ENCODE data around the gene TBC1D8. TPM values are rescaled to one million over a fixed set of nuclear protein-coding genes. Genes with fewer than 3 reads are reported as not detected.

Gene TBC1D8
- total and polyA plus RNA-seq, 2 donors (not counting 1 experiment from before 2014, with no cell fraction given), result 1.7 to 15.7 TPM

- peaks cover 11 to 15% of the 10 kb centered on the region in 2 donors for H3K4me1 ChIP-seq (ENCODE audit: control insufficient read depth in 2 of 2, insufficient read depth in 2 of 2, low read length in 2 of 2)
- ChIA-PET CTCF (interaction anchor here (0.6 to 1.3 kb wide), 2 partner anchors 370 to 486 kb away, joined by 3 read pairs; no protein-coding TSS in a partner anchor), POLR2A (no interaction called here)
- TF ChIP-seq EZH2 (IDR thresholded peaks at IDR 0.05; ENCODE audit: borderline replicate concordance, insufficient read depth, low read depth, low read length, poor library complexity, severe bottlenecking) (no peak), CTCF (IDR thresholded peaks at IDR 0.05) (no peak)
- no peak overlapping the region for H3K4me3 ChIP-seq (ENCODE audit: control extremely low read depth in 1 of 5, extremely low read depth in 1 of 5, insufficient read depth in 1 of 5, low read depth in 2 of 5, low read length in 4 of 5)
- Mint-ChIP-seq H3K9me3 (ENCODE audit: insufficient read depth) (no peaks in the 10 kb centered on the region), H3K27ac (no peak overlapping the region), H3K4me1 (peaks cover 21% of the 10 kb centered on the region), H3K27me3 (peaks cover 14% of the 10 kb centered on the region), H3K4me3 (no peak overlapping the region)
- intact Hi-C loops (cut with micrococcal nuclease), result no loop called here
- H3K36me3 ChIP-seq (replicated peaks in 1 of 2; ENCODE audit: control extremely low read depth in 1 of 2, control insufficient read depth in 1 of 2, extremely low read depth in 1 of 2, insufficient read depth in 2 of 2, low read length in 1 of 2), result no peaks in the 10 kb centered on the region
- DNase-seq, result no peak
- ATAC-seq (ENCODE audit: low read depth), result no peak
- 97% methylated on average over 9 of the region's 12 CpGs for WGBS (ENCODE audit: insufficient coverage)
- no peak overlapping the region for H2AFZ ChIP-seq (ENCODE audit: insufficient read depth, low read depth, low read length, poor library complexity, severe bottlenecking)
- no peaks in the 10 kb centered on the region for H4K20me1 ChIP-seq (ENCODE audit: control insufficient read depth, insufficient read depth, low read length, poor library complexity, severe bottlenecking)
- no peaks in the 10 kb centered on the region for H3K79me2 ChIP-seq (ENCODE audit: control insufficient read depth, insufficient read depth, low read length)
- no peak overlapping the region for H3K27ac ChIP-seq (ENCODE audit: low read length in 2 of 2)
- no peak overlapping the region for H3K9ac ChIP-seq (ENCODE audit: low read length)
- no peak overlapping the region for H3K4me2 ChIP-seq (replicated peaks; ENCODE audit: low read depth, low read length, poor library complexity, severe bottlenecking)
- peaks cover 0 to 2% (median 0%) of the 10 kb centered on the region in 3 donors for H3K9me3 ChIP-seq (ENCODE audit: control extremely low read depth in 1 of 3, control insufficient read depth in 2 of 3, insufficient read depth in 1 of 3, low read length in 2 of 3)
- peaks cover 0 to 7% (median 1%) of the 10 kb centered on the region in 4 experiments for H3K27me3 ChIP-seq (replicated peaks in 1 of 4; ENCODE audit: control extremely low read depth in 1 of 4, control insufficient read depth in 3 of 4, insufficient read depth in 4 of 4, low read length in 3 of 4)
These were observed 171.1 kb downstream of the TBC1D8 start for GRCh38 chr2:100980046-100980445.

- Histone ChIP-seq H3K9me3 (ENCODE audit: control extremely low read depth in 1 of 3, control insufficient read depth in 2 of 3, insufficient read depth in 1 of 3, low read length in 2 of 3) (peaks cover 0 to 5% (median 0%) of the 10 kb centered on the region in 3 donors), H3K4me3 (ENCODE audit: control extremely low read depth in 1 of 5, extremely low read depth in 1 of 5, insufficient read depth in 1 of 5, low read depth in 2 of 5, low read length in 4 of 5) (no peak overlapping the region), H4K20me1 (ENCODE audit: control insufficient read depth, insufficient read depth, low read length, poor library complexity, severe bottlenecking) (no peaks in the 10 kb centered on the region), H3K27ac (ENCODE audit: low read length in 2 of 2) (no peak overlapping the region), H3K9ac (ENCODE audit: low read length) (no peak overlapping the region), H3K4me1 (ENCODE audit: control insufficient read depth in 2 of 2, insufficient read depth in 2 of 2, low read length in 2 of 2) (peaks cover 11 to 15% of the 10 kb centered on the region in 2 donors), H2AFZ (ENCODE audit: insufficient read depth, low read depth, low read length, poor library complexity, severe bottlenecking) (no peak overlapping the region), H3K36me3 (replicated peaks in 1 of 2; ENCODE audit: control extremely low read depth in 1 of 2, control insufficient read depth in 1 of 2, extremely low read depth in 1 of 2, insufficient read depth in 2 of 2, low read length in 1 of 2) (no peaks in the 10 kb centered on the region), H3K4me2 (replicated peaks; ENCODE audit: low read depth, low read length, poor library complexity, severe bottlenecking) (no peak overlapping the region), H3K27me3 (replicated peaks in 1 of 4; ENCODE audit: control extremely low read depth in 1 of 4, control insufficient read depth in 3 of 4, insufficient read depth in 4 of 4, low read length in 3 of 4) (peaks cover 0 to 7% (median 0%) of the 10 kb centered on the region in 4 experiments), H3K79me2 (ENCODE audit: control insufficient read depth, insufficient read depth, low read length) (no peaks in the 10 kb centered on the region)
- 61% methylated on average over 13 of the region's 16 CpGs for WGBS (ENCODE audit: insufficient coverage)
- DNase-seq (no peak), ATAC-seq (ENCODE audit: low read depth) (no peak)
- POLR2A ChIA-PET, result no interaction called here
- Mint-ChIP-seq H3K9me3 (ENCODE audit: insufficient read depth) (no peaks in the 10 kb centered on the region), H3K4me1 (peaks cover 21% of the 10 kb centered on the region), H3K27me3 (peaks cover 11% of the 10 kb centered on the region), H3K4me3 (peak overlapping the region; percentile 44), H3K27ac (no peak overlapping the region)
- TF ChIP-seq CTCF (IDR thresholded peaks at IDR 0.05) (no peak), EZH2 (IDR thresholded peaks at IDR 0.05; ENCODE audit: borderline replicate concordance, insufficient read depth, low read depth, low read length, poor library complexity, severe bottlenecking) (no peak)
- CTCF ChIA-PET, result interaction anchor here (0.6 to 1.2 kb wide), 2 partner anchors 372 to 686 kb away, joined by 3 to 4 read pairs; no protein-coding TSS in a partner anchor
- intact Hi-C loops (cut with micrococcal nuclease), result no loop called here
These were observed 172.5 kb downstream of the TBC1D8 start for GRCh38 chr2:100978582-100979191.

Measured in B cell (primary cell).